Stimulated activated CD8-positive, alpha-beta memory T cell treated with anti-CD3 and anti-CD28 coated beads, Interleukin-15, amount 100 ng/mL, for 4 hours (primary cell): ENCODE results near the gene VMAC.

Experiments
- DNase-seq, 2 donors: peaks; one replicate each; pipeline ENCODE4 v3.0.0-alpha.2; 2020; ENCODE audit warnings: low read depth in 2 of 2

Gene VMAC

DNA sequence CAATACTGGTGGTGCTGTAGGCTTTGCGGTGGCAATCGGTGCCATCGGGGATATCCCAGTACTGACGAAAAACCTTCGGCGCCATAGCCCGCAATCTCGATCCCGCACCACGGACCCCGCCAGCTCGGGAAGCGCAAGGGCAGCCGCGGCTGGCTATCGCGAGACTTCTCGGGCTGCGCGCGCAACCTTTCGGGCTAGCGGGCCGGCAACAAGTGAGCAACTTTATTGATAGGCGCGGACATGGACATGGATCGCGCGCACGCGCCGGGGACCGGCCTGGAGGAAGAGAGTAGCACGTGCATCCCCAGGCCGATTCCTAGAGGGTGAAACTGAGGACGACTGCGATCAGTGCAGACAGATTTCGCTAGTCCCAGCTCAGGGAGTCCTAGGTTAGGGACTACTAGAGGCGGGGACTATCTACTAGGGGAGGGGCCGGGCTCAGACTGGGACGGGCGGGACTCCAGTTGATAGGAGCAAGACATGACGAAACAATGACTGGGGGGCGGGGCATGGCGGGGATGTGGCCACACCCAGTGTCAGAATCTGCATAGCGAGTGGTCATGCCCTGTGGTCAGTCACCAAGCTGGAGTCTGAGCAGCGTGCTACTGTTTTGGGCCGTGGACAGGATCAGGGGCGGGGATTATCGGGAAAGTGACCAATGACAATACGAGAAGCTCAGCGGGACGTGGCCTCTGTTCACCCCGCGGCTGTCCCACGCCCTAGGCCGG lies 884 bp upstream of the VMAC start, which contains the start of gene NDUFA11:
NDUFA11 (minus strand) TSS at position 167 of the 728 bp plus-strand sequence; CDS start at position 85, 82 bp downstream.
- peak; percentile 92 to 95 for DNase-seq

GRCh38 chr19:5905114-5905778 lies 574 bp downstream of the VMAC start:
- no peak for DNase-seq

DNA sequence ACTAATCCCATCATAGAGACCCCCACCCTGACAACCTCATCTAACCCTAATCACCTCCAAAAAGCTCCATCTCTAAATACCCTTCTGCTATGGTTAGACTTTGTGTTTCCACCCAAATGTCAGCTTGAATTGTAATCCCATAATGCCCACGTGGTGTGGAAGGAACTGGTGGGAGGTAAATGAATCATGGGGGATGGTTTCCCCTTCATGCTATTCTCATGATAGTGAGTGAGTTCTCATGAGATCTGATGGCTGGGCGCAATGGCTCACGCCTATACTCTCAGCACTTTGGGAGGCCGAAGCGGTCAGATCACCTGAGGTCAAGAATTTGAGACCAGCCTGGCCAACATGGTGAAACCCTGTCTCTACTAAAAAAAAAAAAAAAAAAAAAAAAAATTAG lies 2.6 kb downstream of the VMAC start:
- no peak for DNase-seq

DNA sequence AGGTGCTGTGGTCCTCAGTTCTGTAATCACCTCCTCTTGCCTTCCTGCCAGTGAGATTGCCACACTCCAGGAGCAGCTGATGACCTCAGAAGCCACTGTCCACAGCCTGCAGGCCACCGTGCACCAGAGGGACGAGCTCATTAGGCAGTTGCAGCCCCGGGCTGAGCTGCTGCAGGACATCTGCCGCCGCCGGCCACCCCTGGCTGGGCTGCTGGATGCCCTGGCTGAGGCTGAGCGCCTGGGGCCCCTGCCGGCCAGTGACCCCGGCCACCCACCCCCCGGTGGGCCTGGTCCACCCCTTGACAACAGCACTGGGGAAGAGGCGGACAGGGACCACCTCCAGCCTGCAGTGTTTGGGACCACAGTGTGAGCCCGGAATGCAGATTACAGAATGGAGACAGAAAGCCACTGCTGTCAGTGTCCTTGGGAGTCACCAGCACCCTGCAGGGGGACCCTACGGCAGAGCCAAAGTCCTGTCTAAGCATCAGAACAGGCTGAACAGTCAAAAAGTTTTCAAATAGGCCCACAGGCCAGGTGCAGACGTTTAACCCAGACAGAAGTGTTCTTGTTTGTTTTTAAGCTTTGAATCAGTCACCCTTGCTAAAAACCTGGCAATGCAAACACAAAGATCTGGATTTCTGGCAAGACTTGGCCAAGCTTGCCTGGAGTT lies 4.2 kb downstream of the VMAC start:
- no peak for DNase-seq

DNA sequence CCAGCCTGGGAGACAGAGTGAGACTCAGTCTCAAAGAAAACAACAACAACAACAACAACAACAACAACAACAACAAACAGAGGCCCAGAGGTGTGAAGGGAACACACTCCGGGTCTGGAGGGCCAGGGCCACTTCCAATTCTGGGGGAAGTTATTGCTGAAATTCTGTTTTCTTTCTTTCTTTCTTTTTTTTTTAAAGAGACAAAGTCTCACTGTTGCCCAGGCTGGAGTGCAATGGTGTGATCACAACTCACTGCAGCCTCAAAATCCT lies 5.9 kb downstream of the VMAC start:
- DNase-seq, result no peak

- DNase-seq, result no peak
Measured at GRCh38 chr19:5911366-5911765, 6.7 kb downstream of the VMAC start.

DNA sequence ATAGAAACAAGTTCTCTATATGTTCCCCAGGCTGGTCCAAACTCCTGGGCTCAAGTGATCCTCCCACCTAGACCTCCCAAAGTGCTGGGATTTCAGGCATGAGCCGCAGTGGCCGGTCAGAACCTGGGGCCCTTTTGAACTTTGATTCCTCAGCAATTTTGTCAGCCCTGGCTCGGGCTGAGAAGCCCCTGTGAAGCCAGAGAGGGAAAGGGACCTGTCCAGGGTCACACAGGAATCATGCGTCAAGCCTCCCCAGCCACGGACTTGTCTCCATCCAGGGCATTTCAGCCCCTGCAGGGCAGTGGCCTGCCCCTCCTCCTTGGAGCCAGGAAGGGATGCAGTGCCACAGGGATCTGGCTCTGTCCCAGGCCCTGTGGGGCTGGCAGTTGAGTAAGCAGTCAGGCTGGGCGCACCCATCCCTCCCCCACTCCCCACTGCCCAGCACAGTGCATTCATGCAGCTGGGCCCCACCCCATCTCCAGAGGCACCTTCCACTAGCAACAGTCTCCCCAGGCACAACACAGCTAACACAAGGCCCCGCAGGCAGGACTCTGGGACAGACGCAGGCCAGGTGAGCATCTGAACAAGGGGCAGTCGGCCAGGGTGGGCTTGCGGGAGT lies 9.2 kb downstream of the VMAC start, which contains the start of gene CAPS:
CAPS (plus strand) TSS at position 516 of the 619 bp plus-strand sequence. CDS start 153 bp downstream, outside the sequence.
- no peak for DNase-seq

- DNase-seq, result no peak
Measured at GRCh38 chr19:5914358-5914774, 9.7 kb downstream of the VMAC start.

DNA sequence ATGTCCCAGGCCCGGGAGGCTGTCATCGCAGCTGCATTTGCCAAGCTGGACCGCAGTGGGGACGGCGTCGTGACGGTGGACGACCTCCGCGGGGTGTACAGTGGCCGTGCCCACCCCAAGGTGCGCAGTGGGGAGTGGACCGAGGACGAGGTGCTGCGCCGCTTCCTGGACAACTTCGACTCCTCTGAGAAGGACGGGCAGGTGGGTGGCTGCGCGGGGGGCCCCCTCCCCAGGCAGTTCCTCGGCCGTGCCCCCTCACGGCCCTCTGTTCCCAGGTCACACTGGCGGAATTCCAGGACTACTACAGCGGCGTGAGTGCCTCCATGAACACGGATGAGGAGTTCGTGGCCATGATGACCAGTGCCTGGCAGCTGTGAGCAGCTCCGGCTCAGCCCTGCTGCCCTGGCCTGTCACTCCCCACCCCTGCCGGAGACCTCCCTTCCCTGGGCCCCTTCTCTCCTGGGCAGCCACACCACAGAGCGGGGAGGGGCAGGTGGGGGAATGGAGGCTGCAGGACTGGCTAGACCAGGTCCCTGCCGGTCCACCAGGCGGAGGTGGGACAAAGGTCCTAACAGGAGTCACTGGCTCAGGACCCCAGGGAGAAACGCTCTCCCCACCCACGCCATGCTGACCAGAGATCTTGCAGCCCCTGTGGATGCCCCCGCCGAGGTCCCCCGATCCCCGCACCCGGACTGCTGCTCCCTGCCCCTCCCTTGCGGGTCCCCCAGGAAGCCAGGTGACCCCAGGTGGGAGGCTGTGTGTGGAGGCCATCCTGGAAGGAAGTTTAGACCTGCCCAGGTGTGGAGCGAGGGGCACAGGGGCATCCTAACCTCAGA lies 10.5 kb downstream of the VMAC start:
- DNase-seq, result no peak

GRCh38 chr19:5915782-5916165 lies 11.1 kb downstream of the VMAC start:
- DNase-seq, result no peak

- no peak for DNase-seq
Measured at GRCh38 chr19:5916181-5916708, 11.6 kb downstream of the VMAC start.

DNA sequence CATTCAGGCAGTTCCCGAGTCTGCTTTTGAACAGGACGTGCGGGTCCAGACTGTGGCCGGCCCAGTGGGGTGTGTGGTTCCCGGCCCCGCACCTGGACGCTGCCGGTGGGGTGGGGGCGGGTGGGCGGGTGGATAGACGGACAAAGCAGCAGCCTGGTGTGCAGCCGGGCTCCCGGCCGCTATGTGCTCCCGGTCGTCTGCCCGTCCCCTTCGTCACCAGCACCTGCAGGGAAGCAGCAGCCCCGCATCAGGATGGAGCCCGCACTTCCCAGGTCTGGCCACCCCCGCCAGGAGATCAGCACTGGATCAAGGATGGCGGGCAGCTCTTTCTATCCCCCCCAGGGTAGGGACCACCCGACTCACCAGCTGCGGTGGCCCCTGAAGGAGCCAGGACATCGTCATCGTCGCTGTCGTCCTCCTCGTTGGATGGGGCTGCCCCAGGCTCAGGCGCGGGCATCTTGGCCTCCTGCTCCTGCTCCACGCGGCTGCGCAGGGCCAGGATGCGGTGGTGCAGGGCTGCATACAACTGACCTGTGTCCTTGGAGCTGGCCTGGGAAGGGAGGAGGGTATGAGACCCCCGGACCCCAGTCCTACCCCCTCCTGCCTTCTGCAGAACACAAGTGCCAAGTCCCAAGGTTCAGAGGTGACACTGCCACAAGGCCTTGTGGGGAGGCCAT lies 12.9 kb downstream of the VMAC start:
- no peak for DNase-seq

GRCh38 chr19:5918463-5919079 lies 13.9 kb downstream of the VMAC start:
- no peak for DNase-seq

DNA sequence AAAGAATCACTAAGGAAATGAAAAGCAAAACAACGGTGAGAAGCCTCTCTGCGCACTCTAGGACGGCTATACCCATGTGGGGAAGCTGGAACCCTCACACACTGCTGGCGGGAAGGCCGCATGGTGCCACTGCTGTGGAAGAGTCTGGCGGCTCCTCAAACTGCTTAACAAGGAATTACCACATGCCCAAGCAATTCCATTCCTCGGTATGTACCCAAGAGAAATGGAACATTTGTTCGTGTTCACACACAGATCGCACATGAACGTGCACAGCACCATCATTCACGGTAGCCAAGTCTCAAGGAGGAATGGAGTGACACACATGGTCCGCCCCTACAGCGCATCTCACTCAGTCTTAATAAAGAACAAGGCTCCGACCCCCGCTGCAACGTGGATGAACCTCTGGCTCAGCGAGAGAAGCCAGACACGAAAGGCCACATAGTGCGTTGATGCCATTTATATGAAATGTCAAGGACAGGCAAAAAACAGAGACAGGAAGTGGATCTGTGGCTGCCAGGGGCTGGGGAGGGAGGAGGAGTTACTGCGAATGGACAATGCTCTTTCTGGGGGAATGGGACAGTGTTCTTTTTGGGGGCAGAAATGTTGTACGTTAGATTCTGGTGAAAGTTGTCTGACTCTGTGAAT lies 17.0 kb downstream of the VMAC start:
- no peak for DNase-seq

DNA sequence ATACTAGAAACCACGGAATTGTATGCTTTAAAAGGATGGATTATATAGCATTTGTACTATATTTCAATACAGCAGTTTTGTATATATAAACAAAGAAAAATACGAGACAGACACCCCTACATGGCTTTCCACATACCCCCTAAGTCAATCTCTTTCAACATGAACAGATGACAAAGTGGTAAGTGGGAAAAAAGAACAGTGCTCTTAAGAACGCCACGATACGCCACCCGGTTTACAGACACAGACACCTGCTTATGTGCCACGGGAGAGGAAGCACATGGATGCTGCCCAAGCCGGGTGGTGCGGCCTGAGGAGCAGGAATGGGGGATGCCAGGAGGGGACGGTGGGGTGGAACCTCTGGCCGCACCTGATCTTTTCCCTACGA lies 17.5 kb downstream of the VMAC start:
- no peak for DNase-seq

DNA sequence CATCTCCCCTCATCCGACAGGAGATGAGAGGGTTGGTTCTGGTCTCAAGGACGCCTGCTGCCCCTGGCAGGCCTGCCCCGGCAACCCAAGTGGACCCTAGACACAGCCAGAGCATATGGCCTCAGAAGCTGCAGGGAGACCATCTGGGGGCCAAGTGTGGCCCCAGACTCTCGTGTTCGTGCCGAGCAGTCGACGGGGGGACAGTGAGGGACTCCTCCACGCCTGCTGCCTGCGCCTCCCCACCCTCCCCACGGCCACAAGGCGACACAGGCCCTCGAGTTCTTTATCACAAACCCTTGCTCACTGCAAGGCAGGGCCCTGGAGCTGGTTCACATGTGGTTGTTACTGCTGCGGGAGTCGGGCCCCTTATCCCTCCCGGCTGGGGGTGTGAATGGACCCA lies 18.7 kb downstream of the VMAC start:
- DNase-seq, result no peak

DNA sequence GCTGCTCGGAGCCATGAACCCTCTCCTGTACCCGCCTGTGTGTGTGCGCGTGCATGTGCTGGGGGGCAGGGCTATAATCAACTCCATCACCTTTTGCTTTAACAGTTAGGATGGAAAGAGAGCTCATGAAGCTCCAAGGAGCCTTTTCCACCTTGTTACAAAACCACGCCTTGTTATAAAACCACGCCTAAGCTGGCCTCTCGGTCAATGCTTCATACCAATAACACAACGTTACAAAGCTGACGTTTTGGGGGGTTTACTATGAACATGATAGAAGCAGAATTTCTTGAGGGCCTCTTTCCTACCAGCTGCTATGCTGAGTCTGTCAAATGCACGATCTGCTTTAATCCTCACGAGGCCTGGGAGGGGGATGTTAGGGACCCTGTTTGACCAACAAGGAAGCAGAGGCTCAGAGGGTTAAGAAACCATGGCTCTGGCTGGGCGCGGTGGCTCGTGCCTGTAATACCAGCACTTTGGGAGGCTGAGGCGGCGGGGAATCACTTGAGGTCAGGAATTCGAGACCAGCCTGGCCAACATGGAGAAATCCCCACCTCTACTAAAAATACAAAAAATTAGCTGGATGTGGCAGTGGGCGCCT lies 21.3 kb downstream of the VMAC start:
- no peak for DNase-seq

- DNase-seq, result no peak
Measured at GRCh38 chr19:5926641-5927440, 22.2 kb downstream of the VMAC start.

DNA sequence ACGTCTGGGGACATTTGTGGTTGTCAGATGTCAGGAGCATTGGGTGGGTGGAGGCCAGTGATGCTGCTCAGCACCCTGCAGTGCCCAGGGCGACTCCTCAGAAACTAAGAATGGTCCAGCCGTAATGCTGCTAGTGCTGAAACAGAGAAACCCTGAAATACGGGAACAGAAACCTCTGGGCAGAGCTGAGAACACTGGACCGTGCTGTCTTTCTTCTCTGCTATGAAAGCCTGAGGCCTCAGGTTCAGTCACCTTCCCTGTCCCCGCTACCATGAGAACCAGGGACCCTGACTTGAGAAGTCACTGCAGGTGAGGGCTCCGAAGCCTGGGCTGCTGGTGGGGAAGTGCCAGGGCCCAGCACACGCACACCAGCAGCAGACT lies 22.8 kb downstream of the VMAC start:
- DNase-seq, result no peak
